Activated CD8-positive, alpha-beta memory T cell treated with anti-CD3 and anti-CD28 coated beads for 48 hours (primary cell): ENCODE measurements around the gene XPNPEP1.

ENCODE experiments used
- DNase-seq, 3 experiments: peaks; one replicate each; pipeline ENCODE4 v3.0.0-alpha.2; 2020; ENCODE audit warnings: low read depth in 2 of 3, low spot score in 2 of 3

XPNPEP1 gene

DNA sequence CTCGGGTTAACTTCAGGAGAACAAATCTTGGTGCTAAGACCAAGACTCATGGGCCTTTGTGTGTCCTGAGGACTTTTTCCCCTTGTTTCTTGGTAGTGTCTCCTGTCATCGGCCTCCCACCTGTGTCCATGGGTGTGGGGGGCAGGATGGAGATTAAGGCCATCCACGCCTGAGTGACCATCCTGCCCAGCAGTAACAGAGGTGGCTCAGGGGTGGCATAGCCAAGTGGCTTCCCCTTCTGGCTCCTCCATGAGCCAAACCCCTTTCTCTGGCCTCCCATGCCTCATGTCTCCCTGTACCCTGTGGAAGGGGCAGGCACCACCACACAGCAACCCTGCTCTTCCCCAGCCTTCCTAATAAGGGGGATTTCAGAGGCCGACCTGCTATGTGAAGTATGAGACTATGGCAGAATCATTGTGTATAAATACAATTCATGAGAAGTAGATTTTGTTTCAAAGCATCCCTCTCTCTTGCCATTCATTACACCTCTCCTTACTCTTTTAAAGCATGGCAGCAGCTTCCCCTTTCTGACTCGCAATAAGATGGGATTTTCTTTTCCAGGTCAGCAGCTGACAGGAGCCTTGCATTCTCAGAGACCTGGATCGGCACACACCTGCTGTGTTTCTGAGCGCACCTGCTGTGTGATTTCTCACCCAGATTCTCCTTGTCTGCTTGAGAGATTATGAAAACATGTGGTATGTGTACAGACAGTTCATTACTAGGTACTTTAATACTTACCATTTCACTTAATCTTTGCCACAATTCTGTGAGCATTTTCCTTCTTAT lies 102.5 kb downstream of the XPNPEP1 start:
- DNase-seq: no peak

DNA sequence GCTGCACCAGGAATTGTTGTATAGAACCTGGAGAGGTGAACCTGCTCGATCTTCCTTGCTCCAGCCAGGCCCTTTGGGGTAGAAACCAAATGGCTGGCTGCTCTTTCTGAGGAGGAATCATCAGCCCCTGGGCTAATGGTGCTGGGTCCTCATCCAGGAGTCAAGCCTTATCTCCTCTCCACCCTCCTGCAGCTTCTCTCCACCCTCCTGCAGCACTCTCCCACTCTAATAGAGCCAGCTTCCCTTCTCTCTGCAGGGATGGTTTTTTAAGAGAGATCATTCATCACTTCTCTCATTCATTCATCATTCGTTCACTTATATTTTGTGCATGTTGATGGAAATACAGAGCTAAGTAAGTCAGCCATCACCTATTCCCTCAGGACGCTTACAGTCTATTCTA lies 103.5 kb downstream of the XPNPEP1 start:
- DNase-seq: no peak
